A549 (cell line): Measurements from ENCODE around the gene NFATC3. TPM values are rescaled to one million over a fixed set of nuclear protein-coding genes. Genes with fewer than 3 reads are reported as not detected.

Source experiments
- ATAC-seq, 2 experiments: fragments of 200-7000 bp in 1 of 2; fragments of >200 bp in 1 of 2; cut with Nextera tagmentation in 1 of 2; cut with Tn5 transposase in 1 of 2; 3 replicates each; pipeline versions ENCODE4 v1.8.0 to v1.9.1; 2018 to 2020; ENCODE audit warnings: mild to moderate bottlenecking in 1 of 2, moderate library complexity in 1 of 2
- CTCF ChIA-PET: fragments of 300-600 bp; sonication (Branson Sonifier 250); formaldehyde crosslinking; extraction: SDS; loops from one replicate; lab custom pipeline; 2021; ENCODE audit warnings: antibody characterized with exemption, inconsistent platforms; lab: Yijun Ruan, JAX
- POLR2A ChIA-PET: fragments of 350-600 bp; formaldehyde crosslinking; extraction: SDS; loops from one replicate; lab custom pipeline; 2021; ENCODE audit warnings: antibody characterized with exemption, inconsistent platforms; lab: Yijun Ruan, JAX
- DNase-seq, 2 experiments: peaks; one replicate each; pipeline versions ENCODE4 v3.0.0 to v3.0.0-alpha.2; 2011 to 2016; ENCODE audit warnings: low read depth in 1 of 2, low spot score in 1 of 2
- FAIRE-seq: peaks from 2 replicates; lab custom pipeline; 2011; peaks lifted over from hg19 to GRCh38; lab: Jason Lieb, UNC
- H3K27ac ChIP-seq, 2 experiments: fragments of >200 bp; sonication (Bioruptor Twin); formaldehyde crosslinking; 3 replicates each; pipeline ENCODE4 v1.5.1; 2016 to 2017
- H3K4me1 ChIP-seq: fragments of >200 bp; sonication (Bioruptor Twin); formaldehyde crosslinking; 3 replicates; pipeline ENCODE4 v1.6.1; 2016
- H3K4me2 ChIP-seq: fragments of >200 bp; sonication (Bioruptor Twin); formaldehyde crosslinking; 3 replicates; pipeline ENCODE4 v1.6.1; 2016
- H3K4me3 ChIP-seq: fragments of >200 bp; sonication (Bioruptor Twin); formaldehyde crosslinking; 3 replicates; pipeline ENCODE4 v1.5.1; 2016
- H3K9me3 ChIP-seq: fragments of >200 bp; sonication (Bioruptor Twin); formaldehyde crosslinking; 3 replicates; pipeline ENCODE4 v1.6.1; 2016
- ATOH8 ChIP-seq: fragments of 250-450 bp; sonication (Bioruptor Pico); IDR thresholded peaks from 2 replicates; pipeline ENCODE4 v1.5.0; 2020; ENCODE audit warnings: low read depth, mild to moderate bottlenecking, moderate library complexity
- BHLHE40 ChIP-seq: IDR thresholded peaks from 2 replicates; pipeline ENCODE4 v1.6.1; 2012; ENCODE audit warnings: low read depth, low read length, inconsistent platforms
- CBX8 ChIP-seq: fragments of 200-600 bp; sonication (generic); IDR thresholded peaks from 2 replicates; pipeline ENCODE4 v1.6.1; 2016
- CHD2 ChIP-seq: fragments of 150-350 bp; IDR thresholded peaks from 2 replicates; pipeline ENCODE4 v1.6.1; 2014; ENCODE audit warnings: low read length; ENCODE audit not compliant: partially characterized antibody
- CHD4 ChIP-seq: fragments of 200-600 bp; sonication (generic); IDR thresholded peaks from 2 replicates; pipeline ENCODE4 v1.6.1; 2016; ENCODE audit warnings: antibody characterized with exemption, mild to moderate bottlenecking, borderline replicate concordance
- EHMT2 ChIP-seq: fragments of 200-600 bp; sonication (generic); IDR thresholded peaks from 2 replicates; pipeline ENCODE4 v1.6.1; 2016; ENCODE audit warnings: antibody characterized with exemption, low read depth, mild to moderate bottlenecking, moderate library complexity
- ELK1 ChIP-seq: fragments of 150-350 bp; IDR thresholded peaks from 2 replicates; pipeline ENCODE4 v1.6.1; 2014; ENCODE audit warnings: low read depth, mild to moderate bottlenecking, low read length
- EP300 ChIP-seq, 2 experiments: fragments of >200 bp; sonication (Bioruptor Twin); formaldehyde crosslinking; IDR thresholded peaks; 2 replicates in 1 of 2; 3 replicates in 1 of 2; pipeline ENCODE4 v1.6.1; 2016 to 2017
- FOSB ChIP-seq: fragments of 250-450 bp; sonication (Bioruptor Pico); IDR thresholded peaks from 2 replicates; pipeline ENCODE4 v1.5.0; 2020; ENCODE audit warnings: mild to moderate bottlenecking, moderate library complexity
- FOSL2 ChIP-seq, 2 experiments: fragments of 450-650 bp in 1 of 2; fragments of >200 bp in 1 of 2; sonication (Bioruptor Twin) in 1 of 2; formaldehyde crosslinking; IDR thresholded peaks; 2 replicates each; pipeline versions ENCODE4 v1.5.0 to v1.6.1; 2016 to 2020; ENCODE audit warnings: mild to moderate bottlenecking in 1 of 2, moderate library complexity in 1 of 2
- GATA3 ChIP-seq: IDR thresholded peaks from 2 replicates; pipeline ENCODE4 v1.6.1; 2012; ENCODE audit warnings: borderline replicate concordance
- JUN ChIP-seq, 2 experiments: fragments of >200 bp; sonication (Bioruptor Twin); formaldehyde crosslinking; IDR thresholded peaks; 2 replicates in 1 of 2; 3 replicates in 1 of 2; pipeline ENCODE4 v1.6.1; 2016 to 2017
- JUNB ChIP-seq: fragments of >200 bp; sonication (Bioruptor Twin); formaldehyde crosslinking; IDR thresholded peaks from 2 replicates; pipeline ENCODE4 v1.6.1; 2016
- KDM1A ChIP-seq: fragments of 200-600 bp; sonication (generic); IDR thresholded peaks from 2 replicates; pipeline ENCODE4 v1.6.1; 2016; ENCODE audit warnings: low read depth, mild to moderate bottlenecking
- MAFK ChIP-seq: fragments of 450-650 bp; IDR thresholded peaks from 2 replicates; pipeline ENCODE4 v1.6.1; 2014; ENCODE audit not compliant: partially characterized antibody
- MAX ChIP-seq: IDR thresholded peaks from 2 replicates; pipeline ENCODE4 v1.6.1; 2012
- NPAS2 ChIP-seq: fragments of 250-450 bp; sonication (Bioruptor Pico); IDR thresholded peaks from 2 replicates; pipeline ENCODE4 v1.8.0; 2022; ENCODE audit warnings: mild to moderate bottlenecking, moderate library complexity, borderline replicate concordance
- PHF8 ChIP-seq: fragments of 200-600 bp; sonication (generic); IDR thresholded peaks from 2 replicates; pipeline ENCODE4 v1.6.1; 2016; ENCODE audit warnings: low read depth, mild to moderate bottlenecking, antibody characterized with exemption, moderate library complexity, borderline replicate concordance
- POLR2A ChIP-seq: IDR thresholded peaks from 2 replicates; pipeline ENCODE4 v1.6.1; 2012; ENCODE audit warnings: mild to moderate bottlenecking, low read length
- POLR2AphosphoS2 ChIP-seq: conservative IDR thresholded peaks from 2 replicates; pipeline ENCODE4 v1.6.1; 2012; ENCODE audit warnings: low read length, improper control_type of control experiment, inconsistent platforms
- RCOR1 ChIP-seq: fragments of 150-350 bp; IDR thresholded peaks from 2 replicates; pipeline ENCODE4 v1.6.1; 2014; ENCODE audit warnings: antibody characterized with exemption, low read length, low read depth
- REST ChIP-seq: fragments of 200-600 bp; sonication (generic); IDR thresholded peaks from 2 replicates; pipeline ENCODE4 v1.6.1; 2016; ENCODE audit warnings: antibody characterized with exemption, mild to moderate bottlenecking, moderate library complexity
- SMC3 ChIP-seq: fragments of >200 bp; sonication (Bioruptor Twin); formaldehyde crosslinking; IDR thresholded peaks from 3 replicates; pipeline ENCODE4 v1.6.1; 2018; ENCODE audit warnings: inconsistent platforms
- ZC3H11A ChIP-seq: fragments of 450-650 bp; IDR thresholded peaks from 2 replicates; pipeline ENCODE4 v1.6.1; 2014; ENCODE audit warnings: antibody characterized with exemption, mild to moderate bottlenecking
- WGBS: methylation state at CpG from one replicate; pipeline ENCODE4 v1.1.6; 2017; ENCODE audit errors: missing lambda C conversion rate; 5-methylcytosine and 5-hydroxymethylcytosine counted together
- polyA minus RNA-seq: library from RNA; depleted of rRNA, polyadenylated mRNA; stranded (reverse); fragments of >200 nt; gene quantifications from 2 replicates; pipeline ENCODE4 v1.2.3, GENCODE V29; 2011; rRNA and poly(A)+ RNA removed
- polyA plus RNA-seq, 4 experiments: library from polyadenylated mRNA; depleted of rRNA in 3 of 4; stranded (reverse); fragments of >200 nt; fragmentation: RNase III in 1 of 4; extraction: RNeasy Plus Mini Kit Qiagen cat#74134 plus additional on column Dnase treatment in 1 of 4; gene quantifications; 2 replicates in 3 of 4; 3 replicates in 1 of 4; pipeline ENCODE4 v1.2.3, GENCODE V29; 2011 to 2017
- TF ChIP-seq, protein P1 (sequence below): fragments of 250-450 bp; sonication (Bioruptor Pico); IDR thresholded peaks from 2 replicates; pipeline ENCODE4 v1.5.0; 2021; ENCODE audit warnings: mild to moderate bottlenecking, moderate library complexity, borderline replicate concordance
- TF ChIP-seq, protein P2 (sequence below): fragments of >200 bp; sonication (Bioruptor Twin); formaldehyde crosslinking; IDR thresholded peaks from 3 replicates; pipeline ENCODE4 v1.6.1; 2016
- TF ChIP-seq, protein P3 (sequence below): IDR thresholded peaks from 2 replicates; pipeline ENCODE4 v1.6.1; 2012; ENCODE audit warnings: low read depth, borderline replicate concordance

NFATC3 gene
- polyA plus RNA-seq (2011; rRNA removed) (23.9 and 32.4 TPM in 2 replicates), polyA plus RNA-seq (2017; fragmentation: RNase III; extraction: RNeasy Plus Mini Kit Qiagen cat#74134 plus additional on column Dnase treatment) (11.8 to 13.3 TPM (median 12.5 TPM) in 3 replicates), polyA minus RNA-seq (60.5 and 64.5 TPM in 2 replicates)
- polyA plus RNA-seq (2012; cell fraction: cytosol; rRNA removed) = 8.1 and 10.9 TPM in 2 replicates
- polyA plus RNA-seq (2012; cell fraction: nucleus; rRNA removed) = 8.2 and 8.5 TPM in 2 replicates

- no peak for FAIRE-seq
- Histone ChIP-seq H3K4me2 (peak within 1 kb of the TSS; percentile 94), H3K9me3 (no peaks in the 10 kb centered on the region), H3K4me3 (peak within 1 kb of the TSS; percentile 96), H3K4me1 (peaks cover 34% of the 10 kb centered on the region), H3K27ac (peak within 1 kb of the TSS; percentile 94 to 95)
- TF ChIP-seq JUNB (no peak), CBX8 (no peak), PHF8 (peak; percentile 80), EHMT2 (no peak), ATOH8 (CRISPR knock-in tag) (no peak), BHLHE40 (no peak), NPAS2 (CRISPR knock-in tag) (no peak), POLR2AphosphoS2 (no peak), FOSB (CRISPR knock-in tag) (no peak), POLR2A (peak; percentile 73), RCOR1 (no peak), MAX (peak; percentile 57), JUN (IDR thresholded peaks at IDR 0.05) (peak in 1 of 2 experiments; percentile 82; a peak in 3 of 5 replicates), KDM1A (no peak), REST (peak; percentile 82), ELK1 (no peak), MAFK (no peak), ZC3H11A (no peak), CHD4 (no peak), CHD2 (peak; percentile 90), SMC3 (no peak), FOSL2 (IDR thresholded peaks at IDR 0.05) (no peak), FOSL2 (CRISPR knock-in tag; IDR thresholded peaks at IDR 0.05) (no peak), EP300 (IDR thresholded peaks at IDR 0.05) (no peak), GATA3 (no peak)
- TF ChIP-seq, protein P1, sequence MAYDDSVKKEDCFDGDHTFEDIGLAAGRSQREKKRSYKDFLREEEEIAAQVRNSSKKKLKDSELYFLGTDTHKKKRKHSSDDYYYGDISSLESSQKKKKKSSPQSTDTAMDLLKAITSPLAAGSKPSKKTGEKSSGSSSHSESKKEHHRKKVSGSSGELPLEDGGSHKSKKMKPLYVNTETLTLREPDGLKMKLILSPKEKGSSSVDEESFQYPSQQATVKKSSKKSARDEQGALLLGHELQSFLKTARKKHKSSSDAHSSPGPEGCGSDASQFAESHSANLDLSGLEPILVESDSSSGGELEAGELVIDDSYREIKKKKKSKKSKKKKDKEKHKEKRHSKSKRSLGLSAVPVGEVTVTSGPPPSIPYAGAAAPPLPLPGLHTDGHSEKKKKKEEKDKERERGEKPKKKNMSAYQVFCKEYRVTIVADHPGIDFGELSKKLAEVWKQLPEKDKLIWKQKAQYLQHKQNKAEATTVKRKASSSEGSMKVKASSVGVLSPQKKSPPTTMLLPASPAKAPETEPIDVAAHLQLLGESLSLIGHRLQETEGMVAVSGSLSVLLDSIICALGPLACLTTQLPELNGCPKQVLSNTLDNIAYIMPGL (CRISPR knock-in tag) = 0 out of 2 replicates have a peak, but pooled peaks have one; percentile 64
- TF ChIP-seq, protein P2, sequence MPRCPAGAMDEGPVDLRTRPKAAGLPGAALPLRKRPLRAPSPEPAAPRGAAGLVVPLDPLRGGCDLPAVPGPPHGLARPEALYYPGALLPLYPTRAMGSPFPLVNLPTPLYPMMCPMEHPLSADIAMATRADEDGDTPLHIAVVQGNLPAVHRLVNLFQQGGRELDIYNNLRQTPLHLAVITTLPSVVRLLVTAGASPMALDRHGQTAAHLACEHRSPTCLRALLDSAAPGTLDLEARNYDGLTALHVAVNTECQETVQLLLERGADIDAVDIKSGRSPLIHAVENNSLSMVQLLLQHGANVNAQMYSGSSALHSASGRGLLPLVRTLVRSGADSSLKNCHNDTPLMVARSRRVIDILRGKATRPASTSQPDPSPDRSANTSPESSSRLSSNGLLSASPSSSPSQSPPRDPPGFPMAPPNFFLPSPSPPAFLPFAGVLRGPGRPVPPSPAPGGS = 0 out of 3 replicates have a peak, but pooled peaks have one; percentile 42
- TF ChIP-seq, protein P3, sequence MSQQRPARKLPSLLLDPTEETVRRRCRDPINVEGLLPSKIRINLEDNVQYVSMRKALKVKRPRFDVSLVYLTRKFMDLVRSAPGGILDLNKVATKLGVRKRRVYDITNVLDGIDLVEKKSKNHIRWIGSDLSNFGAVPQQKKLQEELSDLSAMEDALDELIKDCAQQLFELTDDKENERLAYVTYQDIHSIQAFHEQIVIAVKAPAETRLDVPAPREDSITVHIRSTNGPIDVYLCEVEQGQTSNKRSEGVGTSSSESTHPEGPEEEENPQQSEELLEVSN = no peak
- 3% methylated on average over 19 of the region's 104 CpGs for WGBS
- ChIA-PET POLR2A (interaction anchor here (0.6 to 2.0 kb wide), 7 partner anchors 8 to 435 kb away, joined by 3 to 20 read pairs (median 7); partner anchors contain the start of genes DDX28 and DUS2), CTCF (interaction anchor here (0.9 to 3.8 kb wide), 9 partner anchors 8 to 176 kb away, joined by 3 to 17 read pairs (median 3); partner anchors contain the start of genes DDX28 and DUS2)
- ATAC-seq = peak; percentile 75 to 84
- DNase-seq = peak; percentile 34 to 97
Measured at GRCh38 chr16:68085259-68086071, at the start of gene NFATC3. NFATC3 (plus strand) TSS chr16:68085370; CDS start chr16:68085682, 312 bp downstream.
